Thymus (tissue), 14 donors: ENCODE results near the gene VPS33A. TPM values are rescaled to one million over a fixed set of nuclear protein-coding genes. Genes with fewer than 3 reads are reported as not detected.
A peak's percentile ranks its signal among the peaks of the same experiment; 100 is the strongest.

Experiments
- DNase-seq, 9 donors: peaks; one replicate each; pipeline ENCODE4 v3.0.0-alpha.2; 2013; ENCODE audit warnings: low spot score in 9 of 9, low read depth in 6 of 9, missing footprints in 1 of 9
- H3K27ac ChIP-seq, 2 donors: one replicate each; pipeline ENCODE4 v1.5.1; 2013; ENCODE audit warnings: control low read depth in 1 of 2, low read depth in 1 of 2, low read length in 1 of 2, mild to moderate bottlenecking in 1 of 2, moderate library complexity in 1 of 2
- H3K27me3 ChIP-seq, 2 donors: one replicate each; pipeline ENCODE4 v1.5.1; 2013; ENCODE audit warnings: low read length in 1 of 2; ENCODE audit not compliant: control insufficient read depth in 2 of 2, insufficient read depth in 1 of 2
- H3K36me3 ChIP-seq, 2 donors: one replicate each; pipeline ENCODE4 v1.5.1; 2013; ENCODE audit warnings: low read length in 1 of 2, mild to moderate bottlenecking in 1 of 2, moderate library complexity in 1 of 2; ENCODE audit not compliant: control insufficient read depth in 2 of 2, insufficient read depth in 2 of 2
- H3K4me1 ChIP-seq, 2 donors: one replicate each; pipeline ENCODE4 v1.5.1; 2013; ENCODE audit warnings: low read length in 2 of 2; ENCODE audit not compliant: control insufficient read depth in 2 of 2, insufficient read depth in 2 of 2
- H3K4me3 ChIP-seq, 2 donors: one replicate each; pipeline ENCODE4 v1.5.1; 2013; ENCODE audit warnings: low read length in 2 of 2, control low read depth in 1 of 2, mild to moderate bottlenecking in 1 of 2
- H3K9me3 ChIP-seq, 2 donors: one replicate each; pipeline ENCODE4 v1.5.1; 2013; ENCODE audit warnings: low read length in 1 of 2, mild to moderate bottlenecking in 1 of 2; ENCODE audit not compliant: control insufficient read depth in 2 of 2, insufficient read depth in 1 of 2
- WGBS: extraction: QIAGEN DNeasy Blood & Tissue Kit; methylation state at CpG from one replicate; pipeline ENCODE4 v1.1.7; 2013; 5-methylcytosine and 5-hydroxymethylcytosine counted together
- long read RNA-seq, 10 donors: transcript quantifications; one replicate each; lab custom pipeline, GENCODE V29; 2026
- polyA plus RNA-seq: library from polyadenylated mRNA; stranded (reverse); fragments of 200-250 nt; gene quantifications from one replicate; pipeline ENCODE4 v1.2.3, GENCODE V29; 2013
- total RNA-seq: library from RNA; stranded (reverse); fragments of 120-200 nt; gene quantifications from one replicate; pipeline ENCODE4 v1.2.4, GENCODE V29; 2013
- donor health status: healthy.

The VPS33A gene
- total RNA-seq (20.3 TPM), polyA plus RNA-seq (15.8 TPM)
- long read RNA-seq, donor 1, result 0 reads
- long read RNA-seq, donor 2, result 0 reads
- long read RNA-seq, donor 3, full-length matches to known transcripts, result 10 of 10 reads
- long read RNA-seq, donor 3, partial matches to known transcripts, result 0 of 10 reads
- long read RNA-seq, donor 3, other reads (novel, unspliced or antisense), result 0 of 10 reads
- long read RNA-seq, donor 4, full-length matches to known transcripts, result 1 of 1 reads
- long read RNA-seq, donor 4, partial matches to known transcripts, result 0 of 1 reads
- long read RNA-seq, donor 4, other reads (novel, unspliced or antisense), result 0 of 1 reads
- long read RNA-seq, donor 5, full-length matches to known transcripts, result 7 of 7 reads
- long read RNA-seq, donor 5, partial matches to known transcripts, result 0 of 7 reads
- long read RNA-seq, donor 5, other reads (novel, unspliced or antisense), result 0 of 7 reads
- long read RNA-seq, donor 6, full-length matches to known transcripts, result 6 of 17 reads
- long read RNA-seq, donor 6, partial matches to known transcripts, result 11 of 17 reads
- long read RNA-seq, donor 6, other reads (novel, unspliced or antisense), result 0 of 17 reads
- long read RNA-seq, donor 7, full-length matches to known transcripts, result 7 of 7 reads
- long read RNA-seq, donor 7, partial matches to known transcripts, result 0 of 7 reads
- long read RNA-seq, donor 7, other reads (novel, unspliced or antisense), result 0 of 7 reads
- long read RNA-seq, donor 8, result 0 reads
- long read RNA-seq, donor 9, full-length matches to known transcripts, result 5 of 5 reads
- long read RNA-seq, donor 9, partial matches to known transcripts, result 0 of 5 reads
- long read RNA-seq, donor 9, other reads (novel, unspliced or antisense), result 0 of 5 reads
- long read RNA-seq, donor 10, full-length matches to known transcripts, result 9 of 9 reads
- long read RNA-seq, donor 10, partial matches to known transcripts, result 0 of 9 reads
- long read RNA-seq, donor 10, other reads (novel, unspliced or antisense), result 0 of 9 reads

DNA sequence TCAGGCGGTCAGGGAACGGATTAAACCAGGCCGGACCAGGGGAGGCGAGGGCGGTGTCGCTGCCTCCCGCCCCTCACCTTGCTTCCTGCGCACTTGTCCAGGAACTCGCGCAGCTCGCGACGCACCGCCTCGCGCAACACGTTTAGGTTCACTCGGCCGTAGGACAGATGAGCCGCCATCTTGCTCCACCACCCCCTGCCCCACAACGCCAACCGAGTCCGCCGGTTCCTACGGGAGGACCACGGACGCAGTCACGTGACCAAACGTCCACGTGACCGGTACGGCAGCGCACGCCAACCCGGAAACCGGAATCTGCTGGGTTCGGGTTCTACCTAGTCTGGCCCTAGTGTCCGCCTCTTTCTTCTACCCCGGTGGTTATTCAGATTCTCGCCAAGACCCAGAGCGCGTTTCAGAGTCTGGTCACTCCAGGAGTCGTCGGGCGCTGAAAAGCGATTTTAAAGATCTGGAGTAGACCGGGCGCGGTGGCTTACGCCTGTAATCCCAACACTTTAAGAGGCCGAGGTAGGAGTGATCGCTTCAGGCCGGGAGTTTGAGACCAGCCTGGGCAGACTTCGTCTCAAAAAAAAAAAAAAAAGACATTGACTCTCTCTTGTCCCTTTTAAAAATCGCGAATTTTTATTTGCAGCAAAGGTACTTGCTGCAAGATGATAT is at the start of gene VPS33A:
Gene VPS33A, minus strand, starts transcription at position 265 of the 672 bp plus-strand sequence. Its CDS starts 86 bp downstream, at position 179.
- peaks cover 2 to 16% of the 10 kb centered on the region in 2 donors for H3K36me3 ChIP-seq
- DNase-seq, result peak; percentile 90 to 99 (median 94)
- no peaks in the 10 kb centered on the region for H3K27me3 ChIP-seq
- whole genome bisulfite sequencing, result under 1% methylated on average over 56 of the region's 56 CpGs
- no peaks in the 10 kb centered on the region for H3K9me3 ChIP-seq
- peak within 1 kb of the TSS; percentile 67 to 97 for H3K27ac ChIP-seq
- peaks cover 5 to 15% of the 10 kb centered on the region in 2 donors for H3K4me1 ChIP-seq
- H3K4me3 ChIP-seq, result peak within 1 kb of the TSS; percentile 68 to 86

DNA sequence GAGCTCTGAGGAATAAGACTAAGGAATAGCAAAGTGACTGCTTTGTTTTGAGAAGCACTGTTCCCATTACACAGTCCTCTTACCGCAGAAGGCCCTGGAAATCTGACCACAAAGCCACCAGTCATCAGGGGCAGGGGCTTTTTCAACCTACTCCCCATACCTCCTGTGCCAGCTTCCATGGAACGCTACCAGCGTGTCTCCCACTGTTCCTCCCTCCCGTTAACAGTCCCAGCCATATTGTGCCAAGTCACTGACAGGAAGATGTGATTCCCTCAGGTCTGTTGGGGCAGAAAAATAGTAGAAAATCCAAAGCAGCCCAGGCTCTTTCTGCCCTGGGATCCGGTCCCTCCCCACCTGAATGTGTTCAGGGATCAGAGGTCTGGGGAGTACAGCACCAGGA is 46.6 kb upstream of the VPS33A start:
- H3K4me1 ChIP-seq, result peaks cover 17 to 19% of the 10 kb centered on the region in 2 donors
- no peaks in the 10 kb centered on the region for H3K9me3 ChIP-seq
- H3K4me3 ChIP-seq, result no peak overlapping the region
- H3K27ac ChIP-seq, result no peak overlapping the region
- no peaks in the 10 kb centered on the region for H3K27me3 ChIP-seq
- DNase-seq, result no peak
- H3K36me3 ChIP-seq, result peaks cover 5 to 17% of the 10 kb centered on the region in 2 donors
- 84% methylated on average over 5 of the region's 5 CpGs for WGBS

DNA sequence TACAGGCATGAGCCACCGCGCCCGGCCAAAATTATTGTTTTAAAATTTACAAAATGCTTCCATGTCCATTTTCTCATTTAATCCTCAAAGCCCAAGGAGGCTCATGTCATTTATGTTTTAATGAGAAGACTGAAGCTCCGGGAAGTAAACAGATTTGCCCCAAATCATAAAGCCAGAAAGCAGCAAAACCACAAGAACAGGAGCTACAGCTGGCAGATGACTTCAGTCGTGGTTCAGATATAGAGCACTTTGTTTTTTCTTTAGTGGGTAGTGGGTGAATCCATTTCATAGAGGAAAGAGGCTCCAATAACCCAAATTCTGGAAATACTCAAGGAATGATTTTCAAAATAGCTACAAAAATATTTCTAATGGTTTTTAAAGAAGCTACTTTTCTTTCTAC is 45.4 kb upstream of the VPS33A start:
- peaks cover 3 to 11% of the 10 kb centered on the region in 2 donors for H3K36me3 ChIP-seq
- no peak overlapping the region for H3K4me3 ChIP-seq
- H3K27me3 ChIP-seq, result no peaks in the 10 kb centered on the region
- DNase-seq, result peak in 5 of 9 donors; percentile 18 to 79 (median 45)
- peaks cover 17 to 19% of the 10 kb centered on the region in 2 donors for H3K4me1 ChIP-seq
- H3K27ac ChIP-seq, result peak overlapping the region in 1 of 2 donors; percentile 46
- no peaks in the 10 kb centered on the region for H3K9me3 ChIP-seq
- 63% methylated on average over 5 of the region's 5 CpGs for WGBS

DNA sequence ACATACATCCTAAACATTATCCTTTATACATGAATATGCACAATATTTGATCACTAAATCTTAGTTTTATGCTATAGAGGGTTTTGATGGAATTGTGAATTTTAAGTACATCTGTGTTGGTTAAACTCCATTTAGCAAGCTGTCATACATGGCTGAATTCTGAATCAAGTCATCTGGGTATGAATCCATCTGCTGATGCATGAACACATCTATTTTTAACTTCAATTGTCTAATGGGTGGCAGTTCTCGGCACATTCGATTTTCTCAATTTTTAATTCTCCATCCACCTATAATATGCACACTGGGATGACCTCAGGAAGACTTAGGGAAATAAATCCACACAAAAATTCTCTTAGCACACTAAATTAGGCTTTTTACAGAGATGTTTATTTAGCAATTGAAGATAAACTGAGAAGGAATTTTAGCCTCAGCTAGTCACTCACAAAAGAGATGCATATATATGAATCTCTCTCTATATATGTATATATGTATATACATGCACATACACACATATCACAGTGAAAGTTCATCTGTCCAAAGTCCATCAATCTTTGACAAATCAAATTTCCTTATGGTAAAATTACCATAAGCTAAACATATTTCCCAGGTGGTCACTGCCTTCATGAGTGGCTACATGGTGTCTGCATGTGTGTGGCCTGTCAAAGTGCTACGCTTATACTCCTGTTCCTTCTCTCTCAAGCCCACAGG is 44.5 kb upstream of the VPS33A start:
- H3K4me3 ChIP-seq, result no peak overlapping the region
- no peak for DNase-seq
- 99% methylated on average over 3 of the region's 3 CpGs for WGBS
- peaks cover 6 to 14% of the 10 kb centered on the region in 2 donors for H3K36me3 ChIP-seq
- H3K9me3 ChIP-seq, result no peaks in the 10 kb centered on the region
- H3K4me1 ChIP-seq, result peaks cover 17 to 19% of the 10 kb centered on the region in 2 donors
- no peak overlapping the region for H3K27ac ChIP-seq
- H3K27me3 ChIP-seq, result no peaks in the 10 kb centered on the region

DNA sequence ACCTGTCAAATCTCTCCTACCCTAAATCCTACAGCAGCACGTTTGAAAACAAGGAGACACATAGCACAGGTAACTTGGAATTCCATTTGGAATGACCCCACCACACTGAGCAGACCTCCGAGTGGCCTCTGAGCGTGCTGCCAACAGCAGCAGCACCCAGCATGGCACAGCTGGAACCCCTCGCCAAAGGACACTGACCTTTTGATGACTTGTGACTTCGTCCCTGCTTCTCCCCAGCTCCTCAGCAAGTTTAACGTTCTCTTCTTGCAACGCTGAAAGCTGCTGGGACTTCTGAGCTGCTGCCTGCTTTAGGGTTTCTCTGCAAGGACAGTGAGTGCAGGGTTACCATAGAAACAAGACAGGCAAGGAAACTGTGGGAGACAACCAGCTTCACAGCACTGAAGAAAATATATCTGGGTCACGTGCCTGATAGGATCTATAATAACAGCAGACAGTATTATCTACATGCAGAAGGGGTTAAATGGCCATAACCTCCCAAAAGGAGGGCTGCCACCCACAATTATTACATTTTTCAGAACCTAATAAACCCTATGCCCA is 43.3 kb upstream of the VPS33A start:
- WGBS, result 82% methylated on average over 8 of the region's 8 CpGs
- peak in 4 of 9 donors; percentile 18 to 58 (median 34) for DNase-seq

DNA sequence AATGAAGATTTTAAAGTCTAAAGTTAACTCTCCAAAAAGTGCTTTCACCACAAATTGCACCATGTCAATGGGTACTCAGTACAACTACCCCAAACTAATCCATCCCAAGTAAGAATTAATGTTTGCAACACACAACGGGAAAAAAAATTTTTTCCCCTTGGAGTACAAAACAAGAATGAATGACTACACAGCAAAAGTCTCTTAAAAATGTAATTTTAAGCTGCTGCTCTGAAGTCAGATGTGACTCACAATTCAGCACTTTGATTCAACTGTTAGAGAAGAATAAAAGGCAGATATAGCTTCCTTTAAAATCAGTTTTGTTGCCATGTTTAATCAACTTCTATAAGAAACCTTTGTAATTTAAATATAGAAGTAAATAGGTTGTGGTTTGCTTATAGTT is 42.5 kb upstream of the VPS33A start:
- peaks cover 6 to 9% of the 10 kb centered on the region in 2 donors for H3K36me3 ChIP-seq
- H3K9me3 ChIP-seq, result no peaks in the 10 kb centered on the region
- WGBS, result 97% methylated on average over 1 of the region's 1 CpG
- no peak for DNase-seq
- peak overlapping the region in 1 of 2 donors; percentile 34 for H3K4me3 ChIP-seq
- peaks cover 17 to 19% of the 10 kb centered on the region in 2 donors for H3K4me1 ChIP-seq
- H3K27ac ChIP-seq, result no peak overlapping the region
- H3K27me3 ChIP-seq, result no peaks in the 10 kb centered on the region

More for the DNA sequence above, 43.3 kb upstream of the VPS33A start:
- Histone ChIP-seq H3K9me3 (no peaks in the 10 kb centered on the region), H3K27me3 (no peaks in the 10 kb centered on the region), H3K4me1 (peaks cover 17 to 19% of the 10 kb centered on the region in 2 donors), H3K36me3 (peaks cover 6 to 9% of the 10 kb centered on the region in 2 donors), H3K4me3 (peak overlapping the region; percentile 31 to 37), H3K27ac (peak overlapping the region; percentile 25 to 41)

DNA sequence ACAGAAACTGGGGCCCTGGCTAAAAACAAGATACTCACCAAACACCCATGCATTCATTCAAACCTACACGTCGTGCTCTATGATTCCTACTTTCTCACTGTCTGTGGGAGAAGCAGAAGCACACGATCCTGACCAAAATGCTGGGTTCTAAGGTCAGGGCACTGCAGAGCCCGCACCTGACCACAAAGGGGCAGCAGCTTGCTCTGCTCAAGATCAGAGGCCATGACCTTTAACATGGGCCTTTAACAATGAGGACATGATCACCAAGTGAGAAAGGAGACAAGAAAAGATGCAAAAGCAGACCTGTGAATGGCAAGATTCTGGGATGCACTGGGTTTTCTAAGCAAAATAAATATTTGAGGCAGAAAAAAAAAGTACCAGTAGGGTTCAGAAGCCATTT is 40.1 kb upstream of the VPS33A start:
- Histone ChIP-seq H3K36me3 (peaks cover 6 to 9% of the 10 kb centered on the region in 2 donors), H3K27me3 (no peaks in the 10 kb centered on the region), H3K4me3 (no peak overlapping the region), H3K27ac (no peak overlapping the region), H3K9me3 (no peaks in the 10 kb centered on the region), H3K4me1 (peaks cover 6 to 9% of the 10 kb centered on the region in 2 donors)
- DNase-seq, result no peak
- 96% methylated on average over 4 of the region's 4 CpGs for WGBS

DNA sequence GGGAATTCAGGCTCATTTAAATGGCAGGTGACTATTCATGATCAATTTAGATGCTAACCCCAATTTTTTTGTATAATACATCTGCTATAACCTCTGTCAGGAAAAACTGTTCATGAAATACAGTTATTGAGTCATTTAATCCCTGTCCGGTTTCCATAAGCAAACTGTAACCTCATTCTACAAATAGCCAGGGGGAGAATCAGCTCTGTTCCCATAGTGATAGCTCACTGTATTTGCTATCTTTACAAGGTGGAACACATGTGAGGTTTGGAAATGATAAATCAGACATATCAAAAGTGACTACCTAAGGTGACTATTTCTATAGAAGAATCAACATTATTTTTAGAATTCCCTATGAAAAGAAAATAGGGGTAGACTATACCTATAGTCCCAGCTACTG is 38.6 kb upstream of the VPS33A start:
- Histone ChIP-seq H3K36me3 (peaks cover 6 to 9% of the 10 kb centered on the region in 2 donors), H3K4me3 (no peak overlapping the region)

More for the DNA sequence above, 38.6 kb upstream of the VPS33A start:
- no peaks in the 10 kb centered on the region for H3K27me3 ChIP-seq
- no peak for DNase-seq
- WGBS, result 97% methylated on average over 1 of the region's 1 CpG
- peaks cover 5% of the 10 kb centered on the region in 2 donors for H3K4me1 ChIP-seq
- no peak overlapping the region for H3K27ac ChIP-seq
- no peaks in the 10 kb centered on the region for H3K9me3 ChIP-seq
